ENCODE data around the gene GUCD1. TPM values are rescaled to one million over a fixed set of nuclear protein-coding genes. Genes with fewer than 3 reads are reported as not detected.
"Not testable (repeated sequence)": the region's sequence is repeated elsewhere in the genome, so short reads cannot be mapped to it uniquely, and the experiment has no call there.

GUCD1 gene
- total RNA-seq = 192 and 242 TPM in 2 replicates
- 99.8 TPM for polyA plus RNA-seq (2012)

DNA sequence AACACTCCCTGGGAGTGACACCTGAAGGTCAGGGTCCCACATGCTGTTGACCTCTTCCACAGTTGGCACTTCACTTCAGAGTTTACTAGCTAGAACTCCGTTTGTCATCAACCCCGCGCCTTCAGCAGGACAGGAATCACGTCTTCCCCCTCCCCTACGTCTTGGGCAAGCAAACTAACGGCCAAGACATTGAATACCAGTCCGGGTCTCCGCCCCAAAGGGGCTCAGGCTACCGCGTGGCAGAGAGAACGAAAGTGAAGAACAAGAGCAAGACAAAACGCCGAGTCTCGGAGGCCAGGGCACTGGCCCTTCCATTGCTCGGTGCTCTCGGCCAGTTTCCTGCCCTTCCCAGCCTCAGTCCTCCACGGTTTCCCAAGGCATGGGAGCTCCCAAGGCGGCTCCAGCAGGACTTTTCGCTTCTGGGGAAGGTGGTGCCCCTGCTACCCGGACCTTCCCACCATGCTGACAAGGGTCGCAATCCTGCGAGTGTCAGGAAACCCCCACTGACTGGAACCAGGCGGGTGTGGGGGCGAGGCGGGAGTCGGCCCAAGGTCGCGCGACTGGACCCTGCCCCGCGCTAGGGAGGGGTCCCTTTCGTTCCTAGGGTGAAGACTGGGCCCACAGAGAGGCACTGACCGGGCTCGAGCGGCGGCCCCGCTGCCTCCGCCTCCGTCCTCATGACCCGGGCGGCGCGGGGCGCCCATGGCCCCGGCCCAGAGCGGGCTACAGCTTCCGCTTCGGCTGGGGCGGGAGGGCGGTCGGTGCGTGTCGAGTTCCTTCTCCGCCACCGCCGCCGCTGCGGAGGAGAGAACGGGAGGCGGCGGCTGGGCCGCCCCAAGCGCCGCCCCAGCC is at the start of gene GUCD1:
GUCD1 (minus strand) TSS at position 826 of the 852 bp plus-strand sequence; CDS start at position 679, 147 bp downstream.
- DNase-seq (ENCODE audit: low read depth) = peak; percentile 58

DNA sequence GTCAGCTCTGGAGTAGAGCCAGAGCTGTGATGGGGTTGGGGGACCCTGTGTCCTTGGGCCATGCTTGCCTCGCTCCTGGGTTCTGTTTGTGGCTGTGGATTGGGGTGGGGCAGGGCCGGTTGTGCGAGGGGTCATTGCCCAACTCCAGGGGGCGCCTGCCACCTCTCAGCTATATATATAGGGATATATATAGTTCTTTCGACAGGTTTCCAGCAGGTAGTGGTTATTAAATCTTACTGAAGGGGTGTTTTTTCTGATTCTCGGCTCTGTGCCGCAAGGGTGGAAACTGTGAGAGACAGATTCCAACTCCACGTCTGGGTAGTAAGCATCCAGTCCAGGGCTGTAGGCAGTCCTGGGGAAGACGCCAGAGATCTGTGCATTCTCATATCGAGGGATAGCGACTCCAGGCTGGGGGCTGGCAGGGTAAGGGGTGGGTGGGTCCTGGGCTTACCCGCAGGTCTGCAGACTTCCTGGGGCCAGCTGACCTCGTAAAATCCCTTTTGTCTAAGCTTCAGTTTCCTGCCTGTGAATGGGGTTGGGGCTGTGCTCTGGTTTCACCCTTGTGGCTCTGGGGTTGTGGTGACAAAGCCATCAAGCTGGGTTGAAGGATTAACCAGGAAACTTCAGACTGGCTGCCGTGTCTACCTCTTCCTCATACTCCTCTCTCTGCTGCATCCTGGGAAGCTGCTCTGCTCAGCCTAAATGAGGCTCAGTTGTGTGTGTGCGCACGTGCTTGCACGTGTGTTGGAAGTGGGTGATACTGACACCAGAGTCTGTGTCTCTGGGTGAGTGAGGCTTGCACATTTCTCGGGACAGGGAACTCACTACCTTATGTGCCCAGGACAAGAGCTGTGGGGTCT is 49.1 kb upstream of the GUCD1 start:
- DNase-seq (ENCODE audit: low read depth) = peak; percentile 14

DNA sequence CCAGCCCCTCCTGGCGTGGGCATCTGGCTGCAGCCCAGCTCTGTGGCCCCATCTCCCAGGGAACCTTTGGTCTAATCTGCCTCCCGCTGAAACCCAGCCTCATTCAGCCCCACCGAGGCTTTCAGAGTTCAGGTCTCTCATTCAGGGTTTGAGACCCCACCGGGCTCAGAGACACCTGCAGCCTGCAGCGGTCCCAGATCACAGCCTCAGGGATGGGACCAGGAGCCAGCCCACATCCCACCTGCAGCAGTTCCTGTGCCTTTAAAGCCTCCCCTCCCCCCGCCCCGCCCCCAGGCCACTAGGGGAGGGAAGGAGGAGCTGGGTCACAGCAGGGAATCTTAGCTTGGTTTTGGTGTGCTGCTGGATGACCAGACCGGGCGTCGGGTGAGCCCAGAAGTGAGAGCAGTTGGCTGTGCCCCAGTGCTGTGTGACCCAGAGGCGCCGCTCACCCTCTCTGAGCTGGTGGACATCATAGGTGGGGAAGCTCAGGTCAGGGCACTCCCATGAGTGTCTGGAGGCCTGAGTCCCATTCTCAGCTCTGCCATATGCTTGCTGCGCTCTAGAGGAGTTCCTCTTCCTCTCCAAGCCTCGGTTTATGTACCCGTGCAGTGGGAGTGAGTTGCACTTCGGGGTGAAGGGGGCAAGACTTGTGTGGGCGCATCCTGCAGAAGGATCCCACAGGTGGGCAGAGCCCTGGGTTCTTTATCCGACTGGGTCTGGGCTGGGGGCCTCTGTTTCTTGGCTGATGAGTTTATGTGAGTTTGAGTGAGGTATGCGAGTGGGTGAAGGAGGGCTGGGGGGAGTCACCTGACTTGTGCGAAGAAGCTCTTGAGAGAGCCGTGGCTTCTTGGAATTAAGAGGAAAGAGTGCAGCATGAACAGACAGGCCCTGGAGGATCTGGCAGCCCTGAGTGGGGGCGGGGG is 48.2 kb upstream of the GUCD1 start, which contains the start of gene GGT1:
GGT1 (plus strand) TSS at position 347 of the 923 bp plus-strand sequence. CDS start 7,889 bp downstream, outside the sequence.
- not testable (repeated sequence) for DNase-seq (ENCODE audit: low read depth)

DNA sequence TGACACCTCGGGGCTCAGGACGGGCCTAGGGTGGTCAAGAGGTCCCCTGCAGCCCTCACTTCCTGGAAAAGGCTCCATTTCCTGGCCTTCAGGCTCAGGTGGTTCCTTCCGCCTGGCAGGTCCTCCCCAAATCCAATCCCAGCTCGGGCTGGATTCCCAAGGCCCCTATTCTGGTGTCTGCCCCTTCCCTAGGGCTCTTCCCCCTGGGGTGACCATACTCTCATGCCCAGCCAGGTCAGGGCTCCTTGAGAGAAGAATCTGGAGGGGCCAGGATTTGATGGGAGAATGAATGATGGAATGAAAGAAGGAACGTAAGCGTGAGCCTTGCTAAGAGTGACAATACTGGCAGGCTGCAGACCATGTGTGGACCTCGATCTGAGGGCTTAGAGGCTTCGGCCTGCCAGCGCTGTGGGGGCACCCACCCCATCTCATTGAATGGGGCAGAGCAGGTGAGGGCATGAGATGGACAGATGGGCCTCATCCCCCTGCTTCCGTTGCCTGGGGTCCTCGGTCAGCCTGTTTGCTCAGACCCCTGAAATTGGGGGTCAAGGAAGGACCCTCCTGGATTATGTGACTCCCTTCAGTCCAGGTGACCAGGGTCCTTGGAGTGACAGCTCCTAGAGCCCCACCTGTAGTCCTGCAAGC is 47.3 kb upstream of the GUCD1 start:
- DNase-seq (ENCODE audit: low read depth) = not testable (repeated sequence)

DNA sequence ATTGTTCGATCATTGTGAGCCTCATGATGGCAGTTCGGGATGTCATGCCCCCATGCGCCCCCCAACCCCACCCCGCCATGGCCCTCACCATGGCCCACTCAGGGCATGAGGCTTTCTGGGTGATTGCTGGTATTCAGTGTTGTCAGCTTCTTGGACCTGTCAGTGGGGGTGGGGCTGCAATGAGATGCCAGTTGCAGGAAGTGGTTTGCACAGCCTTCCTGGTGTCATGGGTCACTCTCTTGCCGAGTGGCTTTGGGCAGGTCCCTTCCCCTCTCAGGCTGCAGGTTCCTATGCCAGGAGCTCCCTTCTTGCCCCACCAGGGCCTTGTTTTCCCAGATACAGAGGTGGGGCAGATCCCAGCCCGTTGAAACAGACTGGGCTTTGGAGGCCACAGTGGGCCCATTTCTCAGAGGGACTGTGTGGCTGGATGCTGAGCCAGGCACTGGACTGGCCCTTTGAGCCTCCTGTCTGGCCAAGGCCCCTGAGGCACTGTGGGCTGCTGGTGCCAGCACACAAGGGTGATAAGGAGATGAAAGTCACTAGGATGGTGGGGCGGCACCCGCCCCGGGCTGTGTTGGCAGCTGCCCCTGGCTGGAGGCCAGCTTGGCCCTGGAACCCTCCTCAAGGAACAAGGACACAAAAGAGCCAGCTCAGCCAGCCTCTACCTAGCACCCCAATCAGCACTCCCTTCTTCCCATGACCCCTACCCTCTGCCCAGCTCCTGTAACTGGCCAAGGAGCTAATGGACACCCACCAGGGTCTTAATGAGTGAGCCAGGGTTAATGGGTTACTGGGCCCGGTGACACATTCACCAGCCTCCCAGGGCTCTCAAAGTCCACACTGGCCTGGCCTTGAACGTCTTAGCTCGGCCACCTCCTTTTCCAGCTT is 46.5 kb upstream of the GUCD1 start:
- no peak for DNase-seq (ENCODE audit: low read depth)

DNA sequence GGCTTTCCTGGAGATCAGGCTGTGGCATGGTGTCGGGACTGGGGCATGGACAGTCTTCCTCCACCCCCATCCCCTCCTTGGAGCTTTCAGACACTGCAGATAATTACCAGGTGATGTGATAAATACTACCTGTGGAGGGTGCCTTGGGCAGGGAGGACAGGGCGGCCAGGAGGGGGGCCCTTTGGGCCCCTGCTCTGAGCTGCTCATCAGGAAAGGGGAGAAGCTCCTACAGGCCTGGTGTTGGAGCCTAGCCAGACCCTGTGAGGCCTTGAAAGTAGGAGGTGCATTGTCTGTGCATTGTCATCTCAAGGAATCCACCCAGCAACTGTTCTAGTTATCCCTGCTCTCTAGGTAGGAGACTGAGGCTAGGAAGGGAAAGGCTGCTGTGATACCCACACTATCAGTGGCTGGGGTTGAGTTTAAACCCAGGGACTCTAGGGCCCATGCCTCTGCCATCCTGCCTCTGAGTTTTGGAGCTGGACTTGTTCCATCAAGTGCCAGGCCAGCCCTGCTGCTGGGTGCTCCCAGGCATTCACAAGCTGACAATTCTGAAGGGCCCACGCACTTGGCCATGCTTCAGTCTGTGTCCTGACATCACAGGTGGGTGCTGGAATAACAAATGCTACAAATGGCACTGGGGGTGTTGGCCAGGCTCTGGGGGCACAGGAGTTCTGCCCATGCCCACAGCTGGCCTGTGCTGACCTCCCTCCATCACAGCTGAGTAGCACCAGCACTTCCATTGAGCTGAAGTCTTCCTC is 45.2 kb upstream of the GUCD1 start:
- not testable (repeated sequence) for DNase-seq (ENCODE audit: low read depth)

DNA sequence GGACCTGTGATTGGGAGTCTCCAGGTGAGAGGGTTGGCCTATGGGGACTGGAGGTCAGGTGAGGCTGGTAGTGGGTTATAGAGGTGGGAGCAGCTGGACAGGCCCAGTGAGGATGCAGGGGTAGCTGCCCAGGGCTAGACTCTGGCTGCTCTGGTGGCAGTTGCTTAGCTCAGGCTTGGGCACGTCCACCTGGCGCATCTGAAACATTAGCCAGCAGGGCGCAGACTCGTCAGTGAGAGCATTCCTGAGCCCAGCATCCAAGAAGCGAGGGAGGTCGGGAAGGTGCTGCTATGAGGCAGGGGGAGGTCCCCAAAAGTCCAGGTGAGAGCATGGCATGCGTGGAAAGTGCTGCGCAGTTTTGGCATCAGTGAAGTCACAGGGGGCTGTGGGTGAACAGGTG is 44.6 kb upstream of the GUCD1 start:
- no peak for DNase-seq (ENCODE audit: low read depth)

DNA sequence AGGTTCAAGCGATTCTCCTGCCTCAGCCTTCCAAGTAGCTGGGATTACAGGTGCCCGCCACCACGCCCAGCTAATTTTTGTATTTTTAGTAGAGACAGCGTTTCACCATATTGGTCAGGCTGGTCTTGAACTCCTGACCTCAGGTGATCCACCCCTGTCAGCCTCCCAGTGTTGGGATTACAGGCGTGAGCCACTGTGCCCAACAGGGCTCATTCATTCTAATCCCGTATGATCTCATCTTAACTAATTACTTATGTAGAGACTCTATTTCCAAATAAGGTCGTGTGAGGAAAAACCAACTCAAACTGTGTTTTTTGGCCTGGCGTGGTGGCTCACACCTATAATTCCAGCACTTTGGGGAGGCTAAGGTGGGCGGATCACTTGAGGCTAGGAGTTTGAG is 42.1 kb upstream of the GUCD1 start:
- DNase-seq (ENCODE audit: low read depth) = not testable (repeated sequence)

DNA sequence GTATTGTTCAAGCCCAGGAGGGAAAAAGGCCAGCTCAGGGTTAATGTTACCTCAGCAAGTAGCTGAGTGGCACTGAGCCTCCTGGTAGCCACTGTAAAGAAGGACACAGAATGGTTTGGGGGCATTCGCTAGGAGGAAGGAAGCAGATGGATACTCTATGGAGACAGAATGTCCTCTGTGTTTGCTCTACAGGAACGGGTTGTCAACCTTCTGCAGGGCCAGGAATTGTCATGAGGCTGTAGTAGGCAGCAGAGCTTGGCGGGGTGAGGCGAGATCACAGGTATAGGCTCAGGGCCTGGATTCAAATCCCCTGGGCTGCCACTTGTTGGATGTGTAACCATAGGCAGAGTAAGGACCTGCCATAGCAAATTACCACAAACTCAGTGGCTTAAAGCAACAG is 40.9 kb upstream of the GUCD1 start:
- no peak for DNase-seq (ENCODE audit: low read depth)

DNA sequence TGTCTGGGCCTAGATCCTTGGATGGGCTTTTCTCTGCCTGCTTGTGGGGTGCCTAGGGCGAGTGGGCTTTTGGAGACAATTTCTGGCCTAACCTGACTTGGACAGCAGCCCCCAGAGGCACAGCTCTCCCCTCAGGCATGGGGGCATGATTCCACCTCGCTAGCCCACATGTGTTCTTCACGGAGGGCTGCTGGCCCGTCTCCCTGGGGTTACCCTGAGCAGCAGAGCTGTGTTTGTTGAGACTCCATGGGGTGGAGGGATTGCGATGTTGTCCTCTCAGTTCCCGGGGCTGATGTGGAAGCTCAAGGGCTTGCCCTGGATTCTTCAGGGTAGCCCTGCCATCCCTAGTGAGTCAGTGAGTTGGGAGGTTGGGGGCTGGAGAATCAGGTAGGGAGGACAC is 40.3 kb upstream of the GUCD1 start:
- no peak for DNase-seq (ENCODE audit: low read depth)

DNA sequence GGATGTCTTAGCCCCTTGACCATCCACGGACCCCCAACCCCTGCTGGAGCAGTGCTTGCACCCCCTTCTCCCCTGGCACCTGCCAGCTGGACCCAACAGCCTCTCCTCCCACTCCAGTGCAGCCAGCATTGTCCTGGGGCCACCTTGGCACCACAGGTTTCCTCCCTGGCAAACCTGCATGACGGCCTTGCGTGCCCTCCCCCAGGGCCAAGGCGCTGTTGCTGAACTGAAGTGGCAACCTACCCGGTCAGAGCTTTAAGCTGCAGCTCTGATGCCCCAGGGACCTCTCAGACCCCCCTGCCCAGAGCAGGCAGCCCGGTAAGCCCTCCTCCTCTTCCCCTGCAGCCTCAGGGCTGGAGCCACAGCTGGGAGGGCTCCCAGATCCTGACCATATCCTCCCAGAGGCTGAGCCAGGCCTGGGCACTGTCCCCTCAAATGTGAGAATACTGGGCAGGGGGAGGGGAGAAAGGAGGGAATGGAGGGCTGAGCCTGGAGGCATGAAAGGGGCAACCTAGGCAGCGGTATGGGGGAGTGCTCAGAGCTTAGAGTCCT is 39.7 kb upstream of the GUCD1 start:
- no peak for DNase-seq (ENCODE audit: low read depth)

DNA sequence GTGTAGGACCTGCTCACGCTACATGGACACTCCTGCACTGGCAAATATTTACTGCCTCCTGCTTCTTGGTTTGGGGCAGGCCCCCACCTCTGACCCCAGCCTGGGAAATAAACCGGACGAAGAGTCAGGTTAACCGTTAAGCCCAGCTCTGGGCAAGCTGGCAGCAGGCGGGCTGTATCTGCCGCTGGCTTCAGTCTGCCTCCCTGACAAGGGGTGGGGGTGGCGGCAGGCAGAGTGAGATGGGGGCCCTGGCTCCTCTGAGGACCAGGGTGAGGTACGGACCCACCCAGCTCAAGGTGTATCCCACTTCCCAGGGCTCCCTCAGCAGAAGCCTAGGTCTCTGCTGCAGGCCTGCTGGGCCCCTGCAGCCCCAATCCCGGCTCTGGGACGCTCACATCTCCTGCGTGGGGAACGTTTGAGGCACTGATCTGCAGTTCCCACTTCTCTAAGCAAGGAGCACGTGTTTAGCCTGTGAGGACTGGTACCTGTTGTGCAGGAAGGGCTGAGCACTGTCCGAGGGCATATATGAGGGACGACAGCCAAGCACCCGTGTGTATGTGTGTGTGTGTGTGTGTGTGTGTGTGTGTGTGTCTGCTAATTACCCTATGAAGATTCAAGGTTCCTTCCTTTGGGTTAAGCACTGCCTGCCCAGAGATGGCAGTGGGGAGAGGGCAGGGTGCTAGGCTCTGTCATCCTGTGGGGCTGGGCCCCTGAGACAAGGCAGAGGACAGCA is 39.1 kb upstream of the GUCD1 start:
- no peak for DNase-seq (ENCODE audit: low read depth)

DNA sequence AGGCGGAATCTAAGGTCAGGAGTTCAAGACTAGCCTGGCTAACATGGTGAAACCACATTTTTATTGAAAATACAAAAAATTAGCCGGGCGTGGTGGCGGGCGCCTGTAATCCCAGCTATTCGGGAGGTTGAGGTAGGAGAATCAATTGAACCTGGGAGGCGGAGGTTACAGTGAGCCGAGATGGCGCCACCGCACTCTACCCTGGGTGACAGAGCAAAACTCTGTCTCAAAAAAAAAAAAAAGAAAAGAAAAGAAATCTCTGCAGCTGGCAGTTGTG is 38.6 kb upstream of the GUCD1 start:
- not testable (repeated sequence) for DNase-seq (ENCODE audit: low read depth)

DNA sequence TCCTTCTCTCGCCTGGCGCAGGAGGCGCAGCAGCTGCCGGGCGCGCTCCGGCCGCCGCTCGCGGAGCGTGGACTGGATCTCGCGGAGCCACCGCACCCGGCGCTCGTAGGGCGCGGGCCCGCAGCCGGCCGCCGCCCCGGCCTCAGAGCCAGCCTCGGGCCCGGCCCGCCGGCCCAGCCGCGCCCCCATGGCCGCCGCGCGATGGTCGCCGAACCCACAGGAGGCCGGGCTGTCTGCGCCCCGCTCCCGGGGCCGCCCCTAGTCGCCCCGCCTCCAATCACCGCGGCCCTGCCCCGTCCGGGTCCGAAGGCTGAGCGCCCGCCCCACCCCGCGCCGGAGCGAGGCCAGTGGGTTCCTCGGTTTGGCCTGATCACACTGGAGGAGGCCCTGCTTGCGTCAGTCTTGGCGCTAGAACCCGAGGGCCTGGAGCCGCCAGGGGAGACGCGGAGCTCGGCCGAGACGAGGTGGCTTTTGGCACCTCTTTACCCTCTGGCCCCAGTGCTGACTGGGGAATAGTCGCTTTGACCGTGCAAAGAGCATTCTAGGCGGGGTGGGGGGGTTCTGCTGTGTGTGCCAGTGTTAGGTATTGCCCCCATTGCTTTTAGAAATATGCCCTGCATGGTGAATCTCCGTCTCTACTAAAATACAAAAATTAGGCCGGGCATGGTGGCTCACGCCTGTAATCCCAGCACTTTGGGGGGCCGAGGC is 38.1 kb upstream of the GUCD1 start, which contains the start of gene LRRC75B:
LRRC75B (minus strand) TSS at position 223 of the 708 bp plus-strand sequence; CDS start at position 189, 34 bp downstream.
- DNase-seq (ENCODE audit: low read depth) = peak; percentile 86

DNA sequence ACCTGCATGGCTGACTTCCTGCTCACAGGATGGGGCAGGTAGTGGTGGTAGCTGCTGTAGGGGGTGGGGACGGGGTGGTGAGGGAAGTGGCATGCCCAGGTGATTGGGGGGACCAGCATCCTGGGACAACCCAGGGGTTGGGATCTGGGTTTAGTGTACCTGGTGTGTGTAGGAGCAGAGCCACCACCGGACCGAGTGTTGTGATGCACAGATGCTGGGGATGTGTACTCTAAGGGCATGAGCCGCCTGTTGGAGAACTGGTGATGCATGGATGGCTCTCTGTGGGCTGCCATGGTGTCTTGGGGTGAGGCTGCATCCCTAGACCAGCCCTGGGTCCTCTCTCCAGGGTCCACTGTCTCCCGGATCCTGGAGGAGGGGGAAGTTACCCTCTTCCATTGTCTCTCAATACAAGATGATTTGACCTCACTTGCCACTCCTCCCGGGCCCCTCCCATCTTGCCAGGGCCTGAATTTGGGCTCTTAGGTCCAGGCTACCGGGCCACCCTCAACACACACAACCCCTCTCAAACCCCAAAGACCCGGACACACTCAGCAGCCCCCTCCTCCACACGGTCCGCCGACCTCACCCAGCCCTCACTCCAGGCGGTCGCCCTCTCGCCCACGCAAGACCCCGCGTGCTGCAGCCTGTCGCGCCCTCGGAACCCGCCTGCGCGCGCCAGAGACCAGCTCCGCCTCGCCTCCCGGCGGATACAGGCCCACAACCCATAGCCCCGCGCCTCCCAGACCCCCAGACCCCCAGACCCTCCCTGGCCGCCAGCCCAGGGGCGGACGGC is 37.3 kb upstream of the GUCD1 start:
- peak; percentile 19 for DNase-seq (ENCODE audit: low read depth)

DNA sequence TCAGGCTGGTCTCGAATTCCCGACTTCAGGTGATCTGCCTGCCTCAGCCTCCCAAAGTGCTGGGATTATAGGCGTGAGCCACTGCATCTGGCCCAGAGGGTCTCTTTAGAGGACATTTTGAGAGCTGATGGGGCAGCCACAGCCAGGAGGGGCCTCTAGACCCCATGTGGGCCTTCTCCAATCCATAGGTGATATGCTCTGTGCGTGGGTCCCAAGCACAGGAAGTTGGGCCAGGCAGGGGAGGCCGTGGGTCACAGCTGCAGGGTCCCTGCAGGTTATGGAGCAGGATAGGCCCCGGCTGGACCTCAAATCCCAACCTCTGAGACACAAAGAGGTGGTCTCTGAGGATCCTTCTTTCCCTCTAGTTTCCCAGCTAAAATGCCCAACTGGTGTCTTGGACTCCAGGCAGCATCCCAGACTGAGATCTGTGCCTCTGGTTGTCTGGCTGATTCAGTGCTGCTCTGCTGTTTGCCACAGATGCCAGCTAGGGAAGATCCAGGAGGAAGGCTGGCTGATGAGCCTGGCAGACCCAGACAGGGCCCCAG is 36.4 kb upstream of the GUCD1 start:
- no peak for DNase-seq (ENCODE audit: low read depth)
